Kidney epithelial cell (primary cell): Measurements from ENCODE around the gene PEX26. TPM values are rescaled to one million over a fixed set of nuclear protein-coding genes. Genes with fewer than 3 reads are reported as not detected.
"Not testable (repeated sequence)": the region's sequence is repeated elsewhere in the genome, so short reads cannot be mapped to it uniquely, and the experiment has no call there.

Source experiments
- DNase-seq: peaks from one replicate; pipeline ENCODE4 v3.0.0-alpha.2; 2010; ENCODE audit warnings: low read depth
- H3K27me3 ChIP-seq: 2 replicates; pipeline ENCODE4 v1.6.0; 2011; ENCODE audit warnings: low read length; ENCODE audit not compliant: control insufficient read depth, insufficient read depth
- H3K36me3 ChIP-seq: 2 replicates; pipeline ENCODE4 v1.5.1; 2011; ENCODE audit warnings: low read length; ENCODE audit not compliant: control insufficient read depth, insufficient read depth
- H3K4me3 ChIP-seq: 2 replicates; pipeline ENCODE4 v1.5.1; 2011; ENCODE audit warnings: low read depth, mild to moderate bottlenecking, control low read depth, low read length
- total RNA-seq: library from RNA; depleted of rRNA; stranded (reverse); fragments of >200 nt; gene quantifications from 2 replicates; pipeline ENCODE4 v1.2.3, GENCODE V29; 2015
- TF ChIP-seq, protein P1 (sequence below): IDR thresholded peaks from 2 replicates; pipeline ENCODE4 v1.5.1; 2011; ENCODE audit warnings: mild to moderate bottlenecking, moderate library complexity, low read length, control low read depth, inconsistent platforms; ENCODE audit not compliant: insufficient read depth, poor library complexity, severe bottlenecking

Gene PEX26
- total RNA-seq, 1 donor from 2014 or later = 32.4 TPM

DNA sequence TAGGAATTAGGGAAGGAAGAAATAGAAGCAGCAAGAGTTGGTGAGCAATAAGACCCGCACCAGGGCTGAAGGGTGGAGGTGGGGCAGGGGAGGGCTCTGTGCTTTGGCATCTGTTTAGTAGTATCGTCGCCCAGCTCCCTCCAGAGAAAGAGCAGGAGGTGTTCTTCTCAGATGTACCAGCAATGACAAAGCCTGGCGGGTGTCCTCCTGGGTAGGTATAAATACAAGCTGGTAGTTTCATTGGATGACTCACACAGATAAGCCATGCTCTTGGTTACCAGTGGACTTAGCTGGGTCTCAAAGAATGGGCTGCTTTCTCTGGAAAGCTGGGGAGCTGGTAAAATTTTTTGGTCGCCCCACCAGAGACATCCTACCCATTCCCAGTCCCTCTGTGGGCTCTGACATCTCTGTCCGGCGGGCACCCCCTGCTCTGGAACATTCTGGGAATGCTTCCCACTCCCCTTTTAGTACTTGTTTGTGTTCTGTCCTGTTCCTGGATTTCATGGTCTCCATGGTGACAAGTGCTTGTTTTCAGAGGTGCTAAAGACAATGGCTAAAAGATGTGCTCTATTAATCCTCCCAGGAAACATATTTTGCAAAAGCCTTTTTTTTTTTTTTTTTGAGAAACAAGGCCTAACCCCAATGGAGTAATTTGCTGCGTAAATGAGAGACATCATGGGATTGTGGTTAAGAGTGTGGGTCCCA lies 17.5 kb downstream of the PEX26 start:
- Histone ChIP-seq H3K36me3 (no peaks in the 10 kb centered on the region), H3K4me3 (no peak overlapping the region), H3K27me3 (no peaks in the 10 kb centered on the region)
- no peak for DNase-seq
- TF ChIP-seq, protein P1, sequence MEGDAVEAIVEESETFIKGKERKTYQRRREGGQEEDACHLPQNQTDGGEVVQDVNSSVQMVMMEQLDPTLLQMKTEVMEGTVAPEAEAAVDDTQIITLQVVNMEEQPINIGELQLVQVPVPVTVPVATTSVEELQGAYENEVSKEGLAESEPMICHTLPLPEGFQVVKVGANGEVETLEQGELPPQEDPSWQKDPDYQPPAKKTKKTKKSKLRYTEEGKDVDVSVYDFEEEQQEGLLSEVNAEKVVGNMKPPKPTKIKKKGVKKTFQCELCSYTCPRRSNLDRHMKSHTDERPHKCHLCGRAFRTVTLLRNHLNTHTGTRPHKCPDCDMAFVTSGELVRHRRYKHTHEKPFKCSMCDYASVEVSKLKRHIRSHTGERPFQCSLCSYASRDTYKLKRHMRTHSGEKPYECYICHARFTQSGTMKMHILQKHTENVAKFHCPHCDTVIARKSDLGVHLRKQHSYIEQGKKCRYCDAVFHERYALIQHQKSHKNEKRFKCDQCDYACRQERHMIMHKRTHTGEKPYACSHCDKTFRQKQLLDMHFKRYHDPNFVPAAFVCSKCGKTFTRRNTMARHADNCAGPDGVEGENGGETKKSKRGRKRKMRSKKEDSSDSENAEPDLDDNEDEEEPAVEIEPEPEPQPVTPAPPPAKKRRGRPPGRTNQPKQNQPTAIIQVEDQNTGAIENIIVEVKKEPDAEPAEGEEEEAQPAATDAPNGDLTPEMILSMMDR = no peak

DNA sequence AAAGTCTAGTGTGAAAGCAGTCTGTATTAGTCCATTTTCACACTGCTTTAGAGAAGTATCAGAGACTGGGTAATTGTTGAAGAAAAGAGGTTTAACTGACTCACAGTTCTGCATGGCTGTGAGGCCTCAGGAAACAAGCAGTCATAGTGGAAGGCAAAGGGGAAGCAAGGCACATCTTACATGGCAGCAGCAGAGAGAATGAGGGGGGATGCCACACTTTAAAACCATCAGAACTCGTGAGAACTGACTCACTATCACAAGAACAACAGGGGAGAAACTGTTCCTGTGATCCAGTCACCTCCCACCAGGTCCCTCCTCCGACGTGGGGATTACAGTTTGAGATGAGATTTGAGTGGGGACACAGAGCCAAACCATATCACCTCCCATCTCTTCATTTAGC lies 19.0 kb downstream of the PEX26 start:
- no peaks in the 10 kb centered on the region for H3K27me3 ChIP-seq
- TF ChIP-seq, protein P1 = no peak
- DNase-seq = no peak
- no peak overlapping the region for H3K4me3 ChIP-seq
- no peaks in the 10 kb centered on the region for H3K36me3 ChIP-seq

DNA sequence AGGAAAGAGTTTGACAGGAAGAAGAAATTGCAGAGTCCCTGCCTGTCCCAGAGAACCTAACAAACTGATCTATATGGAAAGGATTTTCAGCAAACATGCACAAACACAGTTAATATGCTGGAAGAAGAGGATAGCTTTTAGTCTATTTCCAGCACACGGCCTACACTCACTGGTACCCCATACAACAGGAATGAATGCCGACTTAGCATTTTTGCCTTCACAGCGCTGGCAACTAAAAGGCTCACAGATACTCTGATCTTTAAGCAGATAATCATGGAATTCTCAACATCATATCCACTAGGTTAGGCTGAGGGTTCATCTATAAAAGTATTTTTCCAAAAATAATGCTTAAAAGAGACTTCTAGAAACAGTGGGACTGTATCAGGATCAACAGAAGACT lies 23.0 kb downstream of the PEX26 start:
- H3K27me3 ChIP-seq = no peaks in the 10 kb centered on the region
- TF ChIP-seq, protein P1 = no peak
- H3K36me3 ChIP-seq = no peaks in the 10 kb centered on the region
- no peak for DNase-seq
- H3K4me3 ChIP-seq = no peak overlapping the region

DNA sequence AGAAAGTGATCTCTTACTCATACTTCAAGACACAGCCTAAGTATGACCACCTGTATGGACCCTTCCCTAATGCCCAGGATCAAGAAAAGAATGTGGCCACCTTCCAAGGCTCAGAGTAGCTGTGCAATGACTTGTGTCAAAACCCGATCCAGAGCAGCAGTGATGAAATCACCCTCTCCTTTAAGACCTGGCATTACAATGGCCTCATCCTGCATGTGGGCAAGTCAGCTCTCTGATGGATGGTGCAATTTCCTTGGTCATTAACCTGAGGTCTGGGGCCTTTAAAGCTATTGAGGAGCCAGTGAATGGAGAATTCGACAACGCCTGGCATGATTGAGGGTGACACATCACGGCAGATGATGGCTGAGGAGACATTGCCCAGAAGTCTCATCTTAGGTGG lies 23.7 kb downstream of the PEX26 start:
- Histone ChIP-seq H3K36me3 (no peaks in the 10 kb centered on the region), H3K4me3 (no peak overlapping the region), H3K27me3 (no peaks in the 10 kb centered on the region)
- TF ChIP-seq, protein P1 = no peak
- DNase-seq = no peak

DNA sequence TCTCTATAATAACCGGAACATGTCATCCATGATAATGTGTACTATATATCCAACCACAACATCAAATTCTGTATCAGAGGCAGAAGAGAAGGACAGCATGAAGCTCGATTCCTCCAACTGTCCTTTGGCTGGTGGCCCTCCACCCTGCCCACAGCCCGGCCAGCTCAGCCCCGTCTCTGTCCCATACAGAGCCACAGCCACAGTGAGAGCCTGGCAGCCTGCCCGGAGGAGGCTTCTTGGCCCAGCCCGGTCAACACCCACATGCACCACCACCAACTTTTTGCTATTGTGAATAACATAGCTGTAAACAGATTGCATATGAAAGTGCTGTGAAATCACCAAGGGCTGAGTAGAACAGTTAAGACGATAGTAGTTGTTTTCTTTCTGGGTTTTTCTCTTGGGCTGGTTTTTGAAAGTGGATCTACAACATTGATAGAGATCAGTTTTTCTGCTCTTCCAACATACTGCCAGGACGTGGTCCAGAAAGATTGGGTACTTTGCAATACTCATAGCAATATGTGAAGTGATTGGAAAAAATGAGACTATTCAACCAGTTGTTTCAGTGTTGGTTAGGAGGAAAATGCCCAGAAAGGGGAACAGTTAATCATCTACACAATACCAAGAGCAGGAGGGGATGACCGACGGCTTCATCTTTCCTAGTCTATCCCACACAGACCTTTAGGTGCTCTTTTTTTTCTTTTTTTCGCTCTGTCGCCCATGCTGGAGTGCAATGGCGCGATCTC lies 25.9 kb downstream of the PEX26 start:
- H3K4me3 ChIP-seq = no peak overlapping the region
- no peak for DNase-seq
- H3K27me3 ChIP-seq = no peaks in the 10 kb centered on the region
- TF ChIP-seq, protein P1 = no peak
- H3K36me3 ChIP-seq = no peaks in the 10 kb centered on the region

DNA sequence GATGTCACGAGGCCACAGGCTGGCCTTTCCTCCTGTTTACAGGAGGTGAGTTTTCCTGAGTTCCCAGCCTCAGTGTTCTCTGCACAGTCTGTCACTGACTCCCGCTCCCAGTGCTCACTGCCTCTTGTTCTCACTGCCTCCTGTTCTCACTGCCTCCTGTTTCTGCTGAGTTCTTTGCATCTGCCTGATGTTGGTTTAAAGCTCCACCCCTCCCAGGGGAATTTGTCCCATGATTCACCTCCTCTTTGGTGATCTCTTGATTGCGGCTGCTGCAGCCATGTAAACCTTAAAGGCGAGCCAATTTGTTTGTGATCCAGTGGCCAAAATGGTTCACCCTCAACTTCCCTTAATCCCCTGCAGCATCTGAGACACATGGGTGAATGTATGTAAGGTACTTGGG lies 26.8 kb downstream of the PEX26 start:
- DNase-seq = no peak
- TF ChIP-seq, protein P1 = no peak

DNA sequence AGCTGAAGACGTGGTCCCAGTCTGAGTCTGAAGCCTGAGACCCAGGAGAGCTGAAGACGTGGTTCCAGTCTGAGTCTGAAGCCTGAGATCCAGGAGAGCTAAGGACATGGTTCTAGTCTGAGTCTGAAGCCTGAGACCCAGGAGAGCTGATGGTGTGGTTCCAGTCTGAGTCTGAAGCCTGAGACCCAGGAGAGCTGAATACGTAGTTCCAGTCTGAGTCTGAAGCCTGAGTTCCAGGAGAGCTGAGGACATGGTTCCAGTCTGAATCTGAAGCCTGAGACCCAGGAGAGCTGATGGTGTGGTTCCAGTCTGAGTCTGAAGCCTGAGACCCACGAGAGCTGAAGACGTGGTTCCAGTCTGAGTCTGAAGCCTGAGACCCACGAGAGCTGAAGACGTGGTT lies 28.2 kb downstream of the PEX26 start:
- H3K4me3 ChIP-seq, H3K36me3 ChIP-seq, DNase-seq: not testable (repeated sequence)
- peaks cover 15% of the 10 kb centered on the region for H3K27me3 ChIP-seq

More for the DNA sequence above, 26.8 kb downstream of the PEX26 start:
- H3K4me3 ChIP-seq = no peak overlapping the region
- H3K36me3 ChIP-seq = no peaks in the 10 kb centered on the region
- H3K27me3 ChIP-seq = peaks cover 1% of the 10 kb centered on the region

DNA sequence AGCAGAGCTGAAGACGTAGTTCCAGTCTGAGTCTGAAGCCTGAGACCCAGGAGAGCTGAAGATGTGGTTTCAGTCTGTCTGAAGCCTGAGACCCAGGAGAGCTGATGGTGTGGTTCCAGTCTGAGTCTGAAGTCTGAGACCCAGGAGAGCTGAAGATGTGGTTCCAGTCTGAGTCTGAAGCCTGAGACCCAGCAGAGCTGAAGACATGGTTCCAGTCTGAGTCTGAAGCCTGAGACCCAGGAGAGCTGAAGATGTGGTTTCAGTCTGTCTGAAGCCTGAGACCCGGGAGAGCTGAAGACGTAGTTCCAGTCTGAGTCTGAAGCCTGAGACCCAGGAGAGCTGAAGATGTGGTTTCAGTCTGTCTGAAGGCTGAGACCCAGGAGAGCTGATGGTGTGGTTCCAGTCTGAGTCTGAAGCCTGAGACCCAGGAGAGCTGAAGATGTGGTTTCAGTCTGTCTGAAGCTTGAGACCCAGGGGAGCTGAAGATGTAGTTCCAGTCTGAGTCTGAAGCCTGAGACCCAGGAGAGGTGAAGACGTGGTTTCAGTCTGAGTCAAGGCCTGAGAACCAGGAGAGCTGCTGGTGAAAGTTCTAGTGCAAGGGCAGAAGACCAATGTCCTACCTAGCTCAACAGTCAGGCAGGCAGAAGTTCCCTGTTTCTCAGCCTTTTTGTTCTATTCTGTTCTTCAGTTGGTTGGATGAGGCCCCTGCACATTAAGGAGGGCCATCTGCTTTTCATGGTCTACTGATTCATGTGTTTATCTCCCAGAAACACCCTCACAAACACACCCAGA lies 29.0 kb downstream of the PEX26 start:
- not testable (repeated sequence) for H3K4me3 ChIP-seq, DNase-seq, H3K36me3 ChIP-seq
- H3K27me3 ChIP-seq = peaks cover 22% of the 10 kb centered on the region
